ENCODE results near the gene WDR81. TPM values are rescaled to one million over a fixed set of nuclear protein-coding genes. Genes with fewer than 3 reads are reported as not detected.

WDR81 gene
- polyA plus RNA-seq, 1 donor (not counting 4 experiments of a cell fraction or from before 2014, with no cell fraction given): 4.2 TPM

DNA sequence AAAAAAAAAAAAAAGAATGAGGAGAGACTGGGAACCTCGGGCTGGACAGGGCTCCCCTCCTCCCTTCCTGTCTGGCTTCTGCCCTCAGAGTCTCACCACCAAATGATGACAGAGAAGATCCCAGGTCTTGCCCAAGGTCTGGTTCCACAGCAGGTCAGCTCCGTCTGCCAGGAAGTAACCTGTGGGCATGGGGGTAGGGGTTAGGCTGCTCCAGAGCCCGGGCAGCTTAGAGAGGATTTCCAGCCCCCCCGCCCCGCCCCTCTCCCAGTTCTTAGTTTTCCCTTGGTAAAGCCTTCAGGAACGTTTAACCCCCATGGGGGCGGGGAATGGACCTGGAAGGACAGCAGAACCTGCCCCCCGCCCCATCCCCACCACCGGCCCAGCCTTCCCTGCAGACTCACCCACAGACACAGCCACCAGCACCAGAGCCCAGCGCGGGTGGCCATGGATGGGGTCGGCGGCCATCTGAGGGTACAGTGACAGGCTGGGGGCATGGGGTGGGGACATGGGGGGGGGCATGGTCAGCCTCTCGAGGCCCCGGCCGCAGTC lies 15.0 kb upstream of the WDR81 start:
- Histone ChIP-seq H3K4me3 (ENCODE audit: control insufficient read depth in 2 of 3, extremely low read depth in 1 of 3, insufficient read depth in 2 of 3, low read depth in 1 of 3, low read length in 3 of 3) (peak overlapping the region in 1 of 3 experiments; percentile 50), H3K9me1 (ENCODE audit: control insufficient read depth, extremely low read depth, insufficient read depth, low read length) (no peaks in the 10 kb centered on the region), H3K27me3 (ENCODE audit: control insufficient read depth, extremely low read depth, insufficient read depth, low read length) (no peaks in the 10 kb centered on the region), H3K9ac (ENCODE audit: control insufficient read depth, extremely low read depth, insufficient read depth, low read length) (no peak overlapping the region), H3K4me2 (ENCODE audit: control insufficient read depth, extremely low read depth, insufficient read depth, low read depth, low read length) (no peak overlapping the region), H3K4me1 (ENCODE audit: control insufficient read depth, extremely low read depth, insufficient read depth, low read length) (peaks cover 30% of the 10 kb centered on the region), H3K36me3 (ENCODE audit: control insufficient read depth in 2 of 2, extremely low read depth in 1 of 2, insufficient read depth in 2 of 2, low read length in 2 of 2) (peaks cover 21 to 25% of the 10 kb centered on the region in 2 experiments), H2AFZ (ENCODE audit: control insufficient read depth, low read length) (no peak overlapping the region), H3K79me2 (ENCODE audit: control insufficient read depth, insufficient read depth, low read length) (peaks cover 24% of the 10 kb centered on the region), H4K20me1 (ENCODE audit: control insufficient read depth, extremely low read depth, insufficient read depth, low read length) (peaks cover 28% of the 10 kb centered on the region), H3K27ac (ENCODE audit: control insufficient read depth, insufficient read depth, low read length) (no peak overlapping the region), H3K9me3 (ENCODE audit: control insufficient read depth, low read depth, low read length) (no peaks in the 10 kb centered on the region)
- dilution Hi-C loops (cut with MboI; ENCODE audit: extremely low pct_ligation_motif_present, low sequenced_read_pairs): no loop called here
- no peak for TF ChIP-seq EZH2 (IDR thresholded peaks at IDR 0.05; ENCODE audit: low read length)
- TF ChIP-seq, protein P1, sequence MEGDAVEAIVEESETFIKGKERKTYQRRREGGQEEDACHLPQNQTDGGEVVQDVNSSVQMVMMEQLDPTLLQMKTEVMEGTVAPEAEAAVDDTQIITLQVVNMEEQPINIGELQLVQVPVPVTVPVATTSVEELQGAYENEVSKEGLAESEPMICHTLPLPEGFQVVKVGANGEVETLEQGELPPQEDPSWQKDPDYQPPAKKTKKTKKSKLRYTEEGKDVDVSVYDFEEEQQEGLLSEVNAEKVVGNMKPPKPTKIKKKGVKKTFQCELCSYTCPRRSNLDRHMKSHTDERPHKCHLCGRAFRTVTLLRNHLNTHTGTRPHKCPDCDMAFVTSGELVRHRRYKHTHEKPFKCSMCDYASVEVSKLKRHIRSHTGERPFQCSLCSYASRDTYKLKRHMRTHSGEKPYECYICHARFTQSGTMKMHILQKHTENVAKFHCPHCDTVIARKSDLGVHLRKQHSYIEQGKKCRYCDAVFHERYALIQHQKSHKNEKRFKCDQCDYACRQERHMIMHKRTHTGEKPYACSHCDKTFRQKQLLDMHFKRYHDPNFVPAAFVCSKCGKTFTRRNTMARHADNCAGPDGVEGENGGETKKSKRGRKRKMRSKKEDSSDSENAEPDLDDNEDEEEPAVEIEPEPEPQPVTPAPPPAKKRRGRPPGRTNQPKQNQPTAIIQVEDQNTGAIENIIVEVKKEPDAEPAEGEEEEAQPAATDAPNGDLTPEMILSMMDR (optimal IDR thresholded peaks at IDR 0.05 in 1 of 3, IDR thresholded peaks at IDR 0.05 in 1 of 3, conservative IDR thresholded peaks at IDR 0.05 in 1 of 3; ENCODE audit: extremely low read depth in 1 of 3, insufficient read depth in 2 of 3, low read length in 3 of 3): no peak
- FAIRE-seq: no peak
- DNase-seq (ENCODE audit: low read depth, low spot score): no peak

DNA sequence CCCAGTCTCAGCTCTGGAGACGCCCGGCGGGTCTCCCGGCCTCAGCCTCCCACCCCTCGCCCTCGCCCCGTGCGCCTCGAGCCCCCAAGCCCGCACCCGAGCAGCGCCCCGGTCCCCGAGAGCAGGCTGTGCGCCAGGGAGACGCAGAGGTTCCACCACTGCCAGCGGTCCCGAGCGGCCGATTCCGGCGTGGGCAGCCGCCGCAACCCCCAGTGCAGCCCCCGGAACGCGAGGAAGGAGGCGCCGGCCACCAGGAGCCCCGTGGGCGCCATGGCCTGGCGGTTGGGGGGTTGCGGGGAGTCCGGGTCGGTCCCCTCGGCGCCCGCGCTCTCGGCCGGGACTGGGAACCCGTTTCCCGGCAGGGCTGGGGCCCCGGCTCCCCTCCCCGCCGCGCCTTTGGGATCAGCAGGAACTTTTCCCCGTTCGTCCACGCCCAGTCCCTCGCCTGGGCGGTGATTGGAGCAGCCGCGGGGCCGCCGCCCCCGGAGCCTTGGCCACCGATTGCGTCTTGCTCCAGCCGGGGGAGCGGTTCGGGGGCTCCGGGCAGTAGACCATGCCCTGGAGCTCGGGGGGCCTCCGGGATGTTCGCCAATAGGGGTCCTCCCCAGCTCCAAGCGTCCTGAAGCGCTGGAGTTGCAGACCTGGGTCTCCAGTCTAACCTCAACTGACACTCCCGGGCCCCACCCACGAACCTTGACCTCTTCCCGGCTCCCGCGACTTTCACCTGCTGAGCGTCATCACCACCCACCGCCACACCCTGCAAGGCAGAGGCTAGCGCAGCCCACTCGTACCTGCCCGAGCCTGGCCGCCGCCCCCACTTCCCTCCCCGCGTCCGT lies 14.3 kb upstream of the WDR81 start, which contains the start of gene TLCD2:
Gene TLCD2, minus strand, starts transcription at position 407 of the 836 bp plus-strand sequence. Its CDS starts 135 bp downstream, at position 272.
- DNase-seq (ENCODE audit: low read depth, low spot score) (no peak), FAIRE-seq (no peak)
- Histone ChIP-seq H3K4me2 (ENCODE audit: control insufficient read depth, extremely low read depth, insufficient read depth, low read depth, low read length) (peak within 1 kb of the TSS; percentile 57), H3K27ac (ENCODE audit: control insufficient read depth, insufficient read depth, low read length) (peak within 1 kb of the TSS; percentile 4), H3K9me3 (ENCODE audit: control insufficient read depth, low read depth, low read length) (no peaks in the 10 kb centered on the region), H3K9me1 (ENCODE audit: control insufficient read depth, extremely low read depth, insufficient read depth, low read length) (no peaks in the 10 kb centered on the region), H3K4me3 (ENCODE audit: control insufficient read depth in 2 of 3, extremely low read depth in 1 of 3, insufficient read depth in 2 of 3, low read depth in 1 of 3, low read length in 3 of 3) (peak within 1 kb of the TSS; percentile 50 to 57 (median 52)), H3K27me3 (ENCODE audit: control insufficient read depth, extremely low read depth, insufficient read depth, low read length) (no peaks in the 10 kb centered on the region), H3K9ac (ENCODE audit: control insufficient read depth, extremely low read depth, insufficient read depth, low read length) (peak within 1 kb of the TSS; percentile 65), H3K4me1 (ENCODE audit: control insufficient read depth, extremely low read depth, insufficient read depth, low read length) (peaks cover 30% of the 10 kb centered on the region), H3K79me2 (ENCODE audit: control insufficient read depth, insufficient read depth, low read length) (peaks cover 30% of the 10 kb centered on the region), H2AFZ (ENCODE audit: control insufficient read depth, low read length) (peak within 1 kb of the TSS; percentile 21), H4K20me1 (ENCODE audit: control insufficient read depth, extremely low read depth, insufficient read depth, low read length) (peaks cover 32% of the 10 kb centered on the region), H3K36me3 (ENCODE audit: control insufficient read depth in 2 of 2, extremely low read depth in 1 of 2, insufficient read depth in 2 of 2, low read length in 2 of 2) (peaks cover 23 to 25% of the 10 kb centered on the region in 2 experiments)
- TF ChIP-seq, protein P1 (optimal IDR thresholded peaks at IDR 0.05 in 1 of 3, IDR thresholded peaks at IDR 0.05 in 1 of 3, conservative IDR thresholded peaks at IDR 0.05 in 1 of 3; ENCODE audit: extremely low read depth in 1 of 3, insufficient read depth in 2 of 3, low read length in 3 of 3): no peak
- no peak for TF ChIP-seq EZH2 (IDR thresholded peaks at IDR 0.05; ENCODE audit: low read length)
- dilution Hi-C loops (cut with MboI; ENCODE audit: extremely low pct_ligation_motif_present, low sequenced_read_pairs): no loop called here
